Uterus (tissue), 2 donors: ENCODE results near the gene ATF7IP.

ENCODE experiments used
- CTCF ChIP-seq, 4 experiments: fragments of 200-600 bp in 2 of 4; fragments of 450-650 bp in 2 of 4; sonication (generic) in 2 of 4; IDR thresholded peaks; one replicate each; pipeline ENCODE4 v1.5.1; 2016 to 2019; ENCODE audit warnings: antibody characterized with exemption in 4 of 4, mild to moderate bottlenecking in 2 of 4, moderate library complexity in 1 of 4
- POLR2A ChIP-seq, 2 donors: fragments of 450-650 bp; IDR thresholded peaks; one replicate each; pipeline ENCODE4 v1.6.1; 2016; ENCODE audit warnings: antibody characterized with exemption in 2 of 2, mild to moderate bottlenecking in 1 of 2, moderate library complexity in 1 of 2

GRCh38 chr12:14326699-14327098, 38.8 kb upstream of the ATF7IP start:
- no peak for TF ChIP-seq CTCF (IDR thresholded peaks at IDR 0.05)
- TF ChIP-seq POLR2A (IDR thresholded peaks at IDR 0.05), result no peak
